Lower leg skin (tissue), 3 donors: ENCODE measurements around the gene LDHAL6B.

Source experiments
- POLR2A ChIP-seq, 2 donors: fragments of 450-650 bp; IDR thresholded peaks; one replicate each; pipeline ENCODE4 v1.6.1; 2016 to 2017; ENCODE audit warnings: antibody characterized with exemption in 2 of 2, mild to moderate bottlenecking in 1 of 2, moderate library complexity in 1 of 2
- TF ChIP-seq, protein P1 (sequence below), 3 donors: fragments of 450-650 bp; IDR thresholded peaks; one replicate each; pipeline ENCODE4 v1.5.1; 2016; ENCODE audit warnings: antibody characterized with exemption in 3 of 3, mild to moderate bottlenecking in 3 of 3, moderate library complexity in 2 of 3

DNA sequence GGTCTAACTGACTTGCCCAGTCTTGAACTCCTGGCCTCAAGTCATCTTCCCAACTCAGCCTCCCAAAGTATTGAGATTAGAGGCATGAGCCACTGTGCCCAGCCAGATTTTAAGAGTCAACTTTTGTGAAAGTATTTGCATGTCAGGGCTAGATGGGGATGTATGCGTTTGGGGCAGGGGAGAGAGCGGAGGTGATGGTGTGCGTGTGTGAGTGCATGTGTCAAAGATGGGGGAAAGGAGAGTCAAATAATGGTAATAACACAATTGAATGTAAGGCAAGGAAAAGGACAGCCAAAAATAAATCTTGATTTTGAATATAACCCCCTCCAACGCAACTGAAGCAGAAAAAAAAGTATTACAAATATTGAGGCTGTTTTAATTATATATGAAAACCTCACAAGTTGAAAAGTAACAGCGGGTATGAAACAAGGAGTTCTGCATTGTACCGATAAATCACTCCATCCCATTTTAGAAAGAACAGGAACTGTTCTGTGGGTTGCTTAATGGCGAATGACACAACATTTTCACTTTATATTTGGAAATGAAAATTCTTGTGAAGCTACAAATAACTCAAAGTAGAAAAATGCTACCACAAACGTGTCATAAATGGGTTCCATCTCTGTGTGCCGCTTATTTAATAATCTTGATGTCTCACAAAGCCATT, 29.9 kb upstream of the LDHAL6B start:
- TF ChIP-seq, protein P1, sequence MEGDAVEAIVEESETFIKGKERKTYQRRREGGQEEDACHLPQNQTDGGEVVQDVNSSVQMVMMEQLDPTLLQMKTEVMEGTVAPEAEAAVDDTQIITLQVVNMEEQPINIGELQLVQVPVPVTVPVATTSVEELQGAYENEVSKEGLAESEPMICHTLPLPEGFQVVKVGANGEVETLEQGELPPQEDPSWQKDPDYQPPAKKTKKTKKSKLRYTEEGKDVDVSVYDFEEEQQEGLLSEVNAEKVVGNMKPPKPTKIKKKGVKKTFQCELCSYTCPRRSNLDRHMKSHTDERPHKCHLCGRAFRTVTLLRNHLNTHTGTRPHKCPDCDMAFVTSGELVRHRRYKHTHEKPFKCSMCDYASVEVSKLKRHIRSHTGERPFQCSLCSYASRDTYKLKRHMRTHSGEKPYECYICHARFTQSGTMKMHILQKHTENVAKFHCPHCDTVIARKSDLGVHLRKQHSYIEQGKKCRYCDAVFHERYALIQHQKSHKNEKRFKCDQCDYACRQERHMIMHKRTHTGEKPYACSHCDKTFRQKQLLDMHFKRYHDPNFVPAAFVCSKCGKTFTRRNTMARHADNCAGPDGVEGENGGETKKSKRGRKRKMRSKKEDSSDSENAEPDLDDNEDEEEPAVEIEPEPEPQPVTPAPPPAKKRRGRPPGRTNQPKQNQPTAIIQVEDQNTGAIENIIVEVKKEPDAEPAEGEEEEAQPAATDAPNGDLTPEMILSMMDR (IDR thresholded peaks at IDR 0.05): no peak
- TF ChIP-seq POLR2A (IDR thresholded peaks at IDR 0.05): no peak
